Daoy (cell line): ENCODE measurements around the gene CBLL1. TPM values are rescaled to one million over a fixed set of nuclear protein-coding genes. Genes with fewer than 3 reads are reported as not detected.

Source experiments
- DNase-seq: peaks from one replicate; pipeline ENCODE4 v3.0.0-alpha.2; 2015; ENCODE audit warnings: low read depth
- total RNA-seq: library from RNA; depleted of rRNA; stranded (reverse); fragments of >200 nt; shearing (Covaris generic); gene quantifications from 2 replicates; pipeline ENCODE4 v1.2.3, GENCODE V29; 2014; rRNA removed

The CBLL1 gene
- 39.6 and 54.1 TPM in 2 replicates for total RNA-seq

DNA sequence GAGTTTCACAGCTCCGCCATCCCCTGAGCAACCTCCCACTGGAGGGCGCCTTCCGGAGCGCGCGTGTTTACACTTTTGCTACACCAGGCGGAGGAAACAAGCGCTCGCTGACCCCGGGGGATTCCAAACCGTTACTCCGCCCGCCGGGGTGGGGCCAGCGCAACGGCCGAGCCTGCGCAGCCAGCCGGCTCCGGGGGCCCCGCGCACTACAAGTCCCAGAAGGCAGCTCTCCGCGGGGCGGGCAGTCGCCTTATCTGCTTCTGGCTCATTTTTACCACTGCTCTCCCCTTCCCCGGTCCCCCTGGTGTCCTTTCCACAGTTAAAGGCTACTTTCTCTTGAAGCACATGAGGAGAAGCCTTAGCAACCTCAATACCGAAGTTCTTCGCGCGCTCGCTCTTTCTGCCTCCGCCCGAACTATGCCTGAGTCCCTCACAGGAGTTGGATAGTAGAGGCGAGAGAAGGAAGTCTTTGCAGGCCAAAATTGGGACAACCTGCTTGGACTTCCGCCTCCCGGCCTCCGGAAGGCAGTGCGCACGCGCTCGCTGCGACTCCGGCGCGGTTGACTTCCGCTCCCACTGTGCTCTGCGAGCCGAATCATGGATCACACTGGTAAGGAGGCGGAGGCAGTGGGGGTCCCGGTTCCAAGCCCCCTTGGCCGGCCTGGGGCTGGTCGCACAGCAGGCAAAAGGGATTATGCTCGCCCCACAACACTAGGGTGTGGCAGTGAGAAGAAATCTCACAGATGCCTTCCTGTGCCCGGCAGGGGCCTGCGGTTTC, at the start of gene CBLL1:
Gene CBLL1 (plus strand): TSS at position 576 of the 778 bp plus-strand sequence. CDS start 22 bp downstream, at position 598.
- DNase-seq, result peak; percentile 99

DNA sequence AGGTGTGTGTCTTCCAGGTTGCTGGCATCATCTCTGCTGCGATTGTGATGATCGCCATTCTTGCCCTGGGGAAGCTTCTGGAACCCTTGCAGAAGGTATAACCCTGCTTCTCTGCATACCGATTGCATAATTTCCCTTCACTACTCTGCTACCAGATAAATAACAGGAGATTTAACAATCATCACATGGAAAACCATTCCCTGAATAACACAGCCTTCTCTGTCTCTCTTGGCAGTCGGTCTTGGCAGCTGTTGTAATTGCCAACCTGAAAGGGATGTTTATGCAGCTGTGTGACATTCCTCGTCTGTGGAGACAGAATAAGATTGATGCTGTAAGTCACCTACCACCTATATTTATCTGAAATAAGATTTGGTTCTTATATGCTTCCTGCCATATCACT, 49.6 kb upstream of the CBLL1 start:
- DNase-seq, result peak; percentile 47

GRCh38 chr7:107696330-107696946, 47.5 kb upstream of the CBLL1 start:
- no peak for DNase-seq

- no peak for DNase-seq
Observed at GRCh38 chr7:107697321-107698049, 46.5 kb upstream of the CBLL1 start.

- DNase-seq, result no peak
Observed at GRCh38 chr7:107700570-107700969, 43.4 kb upstream of the CBLL1 start.

- DNase-seq, result no peak
Observed at GRCh38 chr7:107701191-107701590, 42.8 kb upstream of the CBLL1 start.

DNA sequence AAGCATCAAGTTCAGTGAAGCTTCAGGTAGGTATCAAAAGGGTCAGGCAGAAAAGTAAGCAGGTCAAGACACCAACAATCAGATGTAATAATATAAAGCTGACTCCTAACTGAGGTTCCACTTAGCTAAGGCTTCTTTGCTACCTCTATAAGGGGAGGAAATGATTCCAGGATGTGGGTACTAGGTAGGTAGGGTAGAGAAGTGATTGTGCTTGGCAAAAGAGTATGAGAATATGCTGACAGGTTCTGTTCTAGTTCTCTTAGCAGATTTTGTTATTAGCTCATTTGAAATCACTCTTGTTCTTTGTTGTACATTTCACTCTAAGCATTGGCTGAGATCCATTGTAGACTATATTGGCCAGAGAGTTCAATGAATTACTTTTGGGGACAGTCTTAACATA, 40.7 kb upstream of the CBLL1 start:
- no peak for DNase-seq

DNA sequence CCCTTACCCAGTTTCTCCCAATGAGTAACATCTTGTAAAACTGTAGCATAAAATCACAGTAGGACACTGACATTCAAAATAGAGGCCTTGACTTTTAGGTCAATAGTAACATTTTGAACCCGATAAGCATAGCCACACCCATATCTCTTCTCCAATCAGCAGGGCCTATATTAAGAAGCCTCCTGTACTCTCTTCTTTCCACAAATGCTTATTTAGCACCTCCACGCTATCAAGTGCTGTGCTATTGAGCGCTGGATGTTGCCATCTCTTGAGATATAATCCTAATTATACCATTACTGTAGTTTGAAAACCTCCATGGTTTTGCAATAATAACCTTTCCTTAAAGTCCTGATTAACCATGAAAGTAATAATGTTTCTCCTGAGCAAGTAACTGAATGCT, 40.1 kb upstream of the CBLL1 start:
- no peak for DNase-seq

DNA sequence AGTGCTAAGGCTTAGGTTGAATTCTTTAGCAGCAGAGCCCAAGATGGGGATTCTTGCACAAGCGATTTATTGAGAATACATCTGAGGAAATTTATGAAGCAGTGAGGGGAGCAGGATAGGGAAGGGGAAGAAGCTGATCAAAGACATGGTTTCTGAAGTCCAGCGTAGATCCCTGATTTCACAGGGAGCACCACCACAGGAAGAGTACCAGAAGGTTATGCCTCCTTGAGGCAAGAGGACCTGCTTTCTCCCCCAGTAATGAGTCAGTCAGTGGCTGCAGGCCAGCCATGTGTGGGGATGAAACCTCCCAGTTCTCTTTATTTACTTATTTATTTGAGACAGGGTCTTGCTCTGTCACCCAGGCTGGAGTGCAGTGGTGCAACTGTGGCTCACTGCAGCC, 35.0 kb upstream of the CBLL1 start:
- DNase-seq, result no peak

DNA sequence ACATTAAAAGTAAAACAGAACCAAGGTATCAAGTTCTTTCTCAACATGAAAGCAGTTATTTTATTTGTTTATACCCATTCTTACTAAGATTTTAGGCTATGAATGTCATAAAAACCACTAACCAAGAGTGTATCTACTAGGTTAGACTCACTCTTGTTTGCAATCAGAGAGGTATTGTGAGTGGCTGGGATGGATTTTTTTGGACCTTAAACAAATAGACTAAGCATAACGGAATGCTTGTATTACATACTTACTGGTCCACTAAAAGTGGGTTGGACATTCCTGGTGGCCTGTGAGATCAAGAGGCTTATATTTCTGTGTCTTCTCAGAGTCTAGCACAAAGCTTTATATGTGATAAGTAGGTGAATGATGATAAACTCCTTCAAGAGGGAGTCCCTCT, 32.6 kb upstream of the CBLL1 start:
- DNase-seq, result no peak

- no peak for DNase-seq
Observed at GRCh38 chr7:107712025-107712424, 31.9 kb upstream of the CBLL1 start.

- no peak for DNase-seq
Observed at GRCh38 chr7:107712896-107713295, 31.0 kb upstream of the CBLL1 start.

DNA sequence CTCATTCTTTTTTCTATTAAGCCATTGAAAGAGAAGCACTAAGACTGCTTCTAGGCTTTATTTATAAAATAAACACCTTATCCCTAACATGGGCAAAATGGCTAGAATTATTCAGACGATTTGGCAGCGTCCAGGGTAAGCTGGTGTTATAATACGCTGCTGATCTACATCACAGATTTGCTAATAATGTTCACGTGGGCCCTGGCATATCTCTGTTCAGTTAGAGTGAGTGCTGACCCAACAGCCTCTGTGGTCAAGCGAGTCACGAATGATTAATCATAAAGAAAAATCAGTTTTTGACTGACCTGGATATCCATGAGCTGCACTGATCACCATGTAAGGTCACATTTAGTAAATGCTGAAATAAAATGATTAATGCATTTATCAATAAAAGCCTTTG, 28.4 kb upstream of the CBLL1 start:
- DNase-seq, result peak; percentile 49

DNA sequence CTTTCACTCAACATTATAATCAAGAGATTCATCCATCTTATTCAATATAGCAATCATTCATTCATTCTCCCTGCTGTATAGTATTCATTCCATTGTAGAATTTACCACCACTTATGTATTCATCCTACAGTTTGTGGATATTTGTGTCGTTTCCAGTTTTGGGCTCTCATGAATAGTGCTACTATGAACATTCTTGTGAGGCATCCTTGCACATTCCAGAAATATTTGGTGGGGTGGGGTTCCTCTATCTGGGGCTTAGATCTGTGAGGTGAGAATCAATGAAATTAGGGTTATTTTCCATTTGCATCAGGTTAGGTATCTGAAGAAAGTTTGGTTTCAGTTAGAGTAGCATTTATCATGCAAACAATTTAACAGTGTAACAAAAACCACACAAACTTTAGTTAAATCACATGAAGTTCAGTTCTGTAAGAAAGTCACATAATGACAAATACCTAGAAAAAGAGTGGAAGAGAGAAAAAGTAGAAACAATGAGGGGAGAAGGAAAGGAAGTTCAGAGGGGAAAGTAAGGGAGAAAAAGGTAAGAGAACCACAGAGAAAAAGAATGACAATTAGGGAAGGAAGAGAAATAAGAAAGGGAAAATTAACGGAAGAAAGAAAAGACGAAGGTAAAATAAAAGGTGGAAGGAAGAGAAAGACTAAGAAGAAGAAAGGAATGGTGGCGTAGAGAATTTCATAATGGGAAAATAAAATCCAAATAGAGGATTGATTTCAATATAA, 25.3 kb upstream of the CBLL1 start:
- DNase-seq, result no peak

GRCh38 chr7:107721286-107721685, 22.7 kb upstream of the CBLL1 start:
- no peak for DNase-seq

GRCh38 chr7:107723255-107723654, 20.7 kb upstream of the CBLL1 start:
- no peak for DNase-seq

DNA sequence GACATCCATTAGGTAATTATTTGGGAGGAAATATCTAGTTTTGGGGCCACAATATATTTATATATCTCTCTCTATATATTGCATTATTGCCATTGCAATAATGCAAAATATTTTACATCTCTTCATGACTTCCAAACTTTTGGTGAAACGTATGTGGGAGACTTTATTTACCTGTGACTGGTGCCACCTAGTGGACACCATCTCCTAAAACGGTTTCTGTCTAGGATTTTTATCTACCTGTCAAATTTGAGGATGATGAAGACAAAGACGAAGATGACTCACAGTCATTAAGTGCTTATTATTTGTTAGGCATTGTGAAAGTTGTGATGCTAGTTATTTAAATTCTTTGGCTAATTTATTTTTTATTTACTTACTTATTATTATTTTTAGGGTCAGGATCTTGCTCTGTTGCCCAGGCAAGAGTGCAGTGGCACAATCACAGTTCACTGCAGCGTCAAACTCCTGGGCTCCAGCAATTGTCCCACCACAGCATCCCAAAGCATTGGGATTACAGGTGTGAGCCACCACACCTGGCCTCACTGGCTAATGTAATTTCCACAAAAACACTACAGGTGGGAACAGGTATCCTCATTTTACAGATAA, 18.7 kb upstream of the CBLL1 start:
- DNase-seq, result peak; percentile 76

GRCh38 chr7:107726356-107727130, 17.4 kb upstream of the CBLL1 start:
- DNase-seq, result no peak

DNA sequence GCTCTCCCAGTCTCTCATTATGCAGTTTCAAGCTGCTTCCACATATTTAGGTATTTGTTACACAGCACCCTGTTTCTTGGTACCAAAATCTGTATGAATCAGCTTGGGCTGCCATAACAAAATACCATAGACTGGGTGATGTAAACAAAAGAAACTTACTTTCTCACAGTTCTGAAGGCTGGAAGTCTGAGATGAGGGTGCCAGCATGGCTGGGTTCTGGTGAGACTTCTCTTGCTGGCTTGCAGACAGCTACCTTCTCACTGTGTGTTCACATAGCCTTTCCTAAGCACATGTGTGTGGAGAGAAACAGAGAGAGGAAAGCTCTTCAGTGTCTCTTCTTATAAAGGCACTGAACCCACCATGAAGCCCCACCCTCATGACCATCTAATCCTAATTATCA, 15.7 kb upstream of the CBLL1 start:
- DNase-seq, result no peak

- DNase-seq, result peak; percentile 83
Observed at GRCh38 chr7:107742678-107743566, 1.0 kb upstream of the CBLL1 start.
